22Rv1 (cell line): ENCODE results near the gene CRK.

Experiments
- CTCF ChIP-seq: fragments of 450-650 bp; IDR thresholded peaks from 2 replicates; pipeline ENCODE4 v1.5.1; 2017; ENCODE audit warnings: mild to moderate bottlenecking
- ZFX ChIP-seq: fragments of 450-650 bp; IDR thresholded peaks from 2 replicates; pipeline ENCODE4 v1.6.1; 2017; ENCODE audit warnings: antibody characterized with exemption, borderline replicate concordance

GRCh38 chr17:1385861-1386260 lies 70.2 kb downstream of the CRK start:
- TF ChIP-seq CTCF (no peak), ZFX (no peak)
